Measurements from ENCODE around the gene TREML4.

TREML4 gene

DNA sequence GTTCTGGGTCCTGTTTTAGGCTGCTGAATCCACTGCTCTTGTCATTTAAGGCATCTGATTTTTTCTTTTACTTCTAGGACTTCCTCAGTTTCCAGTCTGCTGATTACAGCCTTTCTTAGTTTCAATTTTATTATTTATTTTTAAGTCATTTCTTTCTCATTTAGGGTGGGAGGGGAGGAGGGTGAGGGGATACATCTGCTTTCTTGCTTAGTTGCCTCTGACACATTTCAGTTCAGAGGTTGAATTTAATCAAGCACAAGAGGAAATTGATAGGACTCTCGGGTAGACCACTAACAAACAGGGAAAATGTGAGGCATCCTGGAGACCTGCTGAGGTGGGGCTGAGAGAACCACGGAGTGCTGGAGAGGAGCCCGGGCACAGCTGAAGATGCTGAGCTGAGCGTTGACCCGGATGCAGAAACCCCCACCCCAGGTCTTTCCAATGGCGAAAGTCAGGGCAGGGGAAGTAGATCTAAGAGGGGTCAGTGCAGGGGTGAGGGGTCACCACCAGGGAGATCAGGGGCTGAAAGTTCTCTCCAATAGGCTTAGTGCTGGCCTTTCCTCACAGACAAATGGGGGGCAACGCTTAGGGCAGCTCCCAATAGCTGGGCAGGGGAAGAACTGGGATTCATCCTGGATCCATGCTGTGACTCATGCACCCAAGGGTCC lies 19.6 kb upstream of the TREML4 start:
- Histone ChIP-seq H3K36me3 (ENCODE audit: control insufficient read depth in 2 of 2, insufficient read depth in 2 of 2, low read length in 2 of 2) (no peaks in the 10 kb centered on the region), H3K9me3 (ENCODE audit: control insufficient read depth in 2 of 2, low read length in 2 of 2) (peaks cover 0 to 4% of the 10 kb centered on the region in 2 donors), H3K9ac (ENCODE audit: low read length in 2 of 2) (no peak overlapping the region), H3K27me3 (ENCODE audit: control insufficient read depth in 1 of 2, insufficient read depth in 2 of 2, low read length in 2 of 2) (peaks cover 0 to 2% of the 10 kb centered on the region in 2 donors), H3K4me1 (ENCODE audit: control insufficient read depth, insufficient read depth, low read length) (no peaks in the 10 kb centered on the region), H3K27ac (ENCODE audit: low read length) (no peak overlapping the region), H3K4me3 (ENCODE audit: low read length in 2 of 2) (no peak overlapping the region)

DNA sequence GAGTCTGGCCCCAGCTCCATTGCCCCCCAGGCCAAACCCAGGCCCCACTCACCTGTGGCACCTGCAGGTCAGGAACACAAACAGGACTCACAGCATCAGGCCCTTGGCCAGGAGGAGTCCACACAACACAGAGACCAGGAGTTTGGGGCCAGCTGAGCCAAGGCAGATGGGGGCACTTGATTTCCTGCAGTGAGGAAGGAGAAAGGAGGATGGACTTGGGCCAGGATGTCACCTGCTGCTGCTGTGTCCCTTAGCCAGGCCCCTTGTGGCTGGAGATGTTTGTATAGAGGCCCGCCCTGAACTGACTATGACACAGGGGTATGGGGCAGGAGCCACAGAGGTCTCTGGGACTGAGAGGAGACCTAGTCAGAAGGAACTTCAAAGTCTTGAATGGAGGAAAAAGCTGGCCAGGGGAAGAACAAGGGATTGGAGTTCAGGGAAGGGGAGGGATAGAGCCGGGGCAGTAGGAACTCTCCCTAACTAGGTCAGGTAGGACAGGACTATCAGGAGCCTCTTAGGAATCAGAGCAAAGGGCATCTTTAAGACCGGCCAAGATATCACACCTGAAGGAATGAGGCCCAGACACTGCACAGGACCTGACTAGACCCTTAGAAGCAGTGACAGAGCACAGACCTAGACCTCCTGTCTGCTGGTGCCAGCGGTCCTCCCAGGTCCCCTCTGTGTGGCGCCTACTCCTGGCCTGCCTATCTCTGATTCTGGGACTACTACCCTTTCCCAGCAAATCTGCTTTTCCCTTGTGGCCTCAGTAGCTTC lies 18.4 kb upstream of the TREML4 start:
- Histone ChIP-seq H3K4me1 (ENCODE audit: control insufficient read depth, insufficient read depth, low read length) (no peaks in the 10 kb centered on the region), H3K27me3 (ENCODE audit: control insufficient read depth in 1 of 2, insufficient read depth in 2 of 2, low read length in 2 of 2) (peaks cover 0 to 3% of the 10 kb centered on the region in 2 donors), H3K9me3 (ENCODE audit: control insufficient read depth in 2 of 2, low read length in 2 of 2) (peaks cover 0 to 6% of the 10 kb centered on the region in 2 donors)

DNA sequence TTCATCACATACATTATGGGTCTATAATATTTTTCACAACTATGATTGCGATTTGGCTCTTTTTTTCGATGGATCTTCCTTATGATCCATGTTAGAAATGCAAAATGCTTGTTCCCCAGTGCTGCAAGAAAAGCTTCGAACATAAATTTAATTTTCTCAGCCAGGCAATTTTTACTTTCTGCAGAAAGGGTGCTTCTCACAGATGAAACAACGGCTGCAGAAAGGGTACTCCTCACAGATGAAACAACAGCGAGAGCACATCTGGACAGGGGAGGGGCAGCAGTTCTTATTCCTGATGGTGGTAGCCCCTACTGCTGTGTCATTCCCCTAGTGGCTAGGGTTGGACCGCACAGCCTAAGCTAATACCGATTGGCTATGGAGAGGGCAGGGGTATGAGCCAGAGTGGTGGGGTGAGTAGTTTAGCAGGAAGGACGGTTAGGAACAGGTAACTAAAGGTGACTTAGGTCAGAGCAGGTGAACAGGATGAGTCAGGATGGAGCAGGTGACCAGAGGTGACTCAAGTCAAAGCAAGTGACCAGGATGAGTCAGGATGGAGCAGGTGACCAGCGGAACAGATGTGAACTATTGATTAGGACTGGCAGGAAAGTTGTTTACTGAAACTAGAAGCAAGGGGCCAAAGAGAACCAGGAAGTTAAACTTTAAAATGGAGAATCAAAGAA lies 13.4 kb upstream of the TREML4 start:
- Histone ChIP-seq H3K27me3 (ENCODE audit: control insufficient read depth in 1 of 2, insufficient read depth in 2 of 2, low read length in 2 of 2) (peaks cover 3 to 4% of the 10 kb centered on the region in 2 donors), H3K27ac (ENCODE audit: low read length) (no peak overlapping the region), H3K9me3 (ENCODE audit: control insufficient read depth in 2 of 2, low read length in 2 of 2) (peaks cover 3% of the 10 kb centered on the region in 2 donors), H3K36me3 (ENCODE audit: control insufficient read depth in 2 of 2, insufficient read depth in 2 of 2, low read length in 2 of 2) (no peaks in the 10 kb centered on the region), H3K4me1 (ENCODE audit: control insufficient read depth, insufficient read depth, low read length) (no peaks in the 10 kb centered on the region), H3K9ac (ENCODE audit: low read length in 2 of 2) (no peak overlapping the region), H3K4me3 (ENCODE audit: low read length in 2 of 2) (no peak overlapping the region)

More for the DNA sequence above, 18.4 kb upstream of the TREML4 start:
- Histone ChIP-seq H3K9ac (ENCODE audit: low read length in 2 of 2) (no peak overlapping the region), H3K4me3 (ENCODE audit: low read length in 2 of 2) (no peak overlapping the region), H3K36me3 (ENCODE audit: control insufficient read depth in 2 of 2, insufficient read depth in 2 of 2, low read length in 2 of 2) (no peaks in the 10 kb centered on the region), H3K27ac (ENCODE audit: low read length) (no peak overlapping the region)

DNA sequence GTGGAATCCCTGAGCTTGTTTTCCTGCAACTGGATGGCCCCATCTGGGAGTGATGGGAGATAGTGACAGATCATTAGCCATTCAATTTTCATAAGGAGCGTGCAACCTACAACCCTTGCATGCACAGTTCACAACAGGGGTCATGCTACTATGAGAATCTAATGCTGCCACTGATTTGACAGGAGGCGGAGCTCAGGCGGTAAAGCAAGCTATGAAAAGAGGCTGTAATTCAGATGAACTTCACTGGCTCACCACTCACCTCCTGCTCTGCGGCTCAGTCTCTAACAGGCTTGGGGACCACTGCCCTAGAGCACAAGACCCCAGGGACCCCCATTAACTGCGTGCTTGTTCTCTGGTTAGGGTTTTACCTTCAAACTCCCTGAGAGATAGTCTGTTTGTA lies 12.4 kb upstream of the TREML4 start:
- H3K36me3 ChIP-seq (ENCODE audit: control insufficient read depth in 2 of 2, insufficient read depth in 2 of 2, low read length in 2 of 2): no peaks in the 10 kb centered on the region
- H3K27ac ChIP-seq (ENCODE audit: low read length): no peak overlapping the region

DNA sequence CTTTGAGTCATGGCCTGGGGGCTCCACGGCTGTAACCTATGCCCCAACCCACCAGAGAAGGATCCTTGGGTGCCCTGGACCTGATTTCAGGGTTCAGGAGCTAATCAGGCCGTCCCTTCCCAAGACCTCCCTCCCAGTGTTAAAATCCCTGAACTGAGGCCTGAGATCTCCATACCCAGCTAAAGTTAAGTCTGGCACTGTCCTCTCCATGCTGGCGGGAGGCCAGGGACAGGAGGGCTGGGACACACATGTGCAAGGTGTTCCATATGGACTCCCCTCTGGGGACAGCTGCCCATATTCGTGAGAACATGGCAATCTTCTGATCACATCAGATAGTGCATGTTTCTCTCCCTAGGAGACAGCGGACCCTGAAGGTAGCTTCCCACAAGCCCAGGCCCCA lies 11.5 kb upstream of the TREML4 start:
- H3K4me1 ChIP-seq (ENCODE audit: control insufficient read depth, insufficient read depth, low read length): no peaks in the 10 kb centered on the region
- no peak overlapping the region for H3K27ac ChIP-seq (ENCODE audit: low read length)
- no peak overlapping the region for H3K9ac ChIP-seq (ENCODE audit: low read length in 2 of 2)
- no peak overlapping the region for H3K4me3 ChIP-seq (ENCODE audit: low read length in 2 of 2)
- H3K9me3 ChIP-seq (ENCODE audit: control insufficient read depth in 2 of 2, low read length in 2 of 2): peaks cover 3 to 8% of the 10 kb centered on the region in 2 donors
- H3K27me3 ChIP-seq (ENCODE audit: control insufficient read depth in 1 of 2, insufficient read depth in 2 of 2, low read length in 2 of 2): peaks cover 2 to 4% of the 10 kb centered on the region in 2 donors
- no peaks in the 10 kb centered on the region for H3K36me3 ChIP-seq (ENCODE audit: control insufficient read depth in 2 of 2, insufficient read depth in 2 of 2, low read length in 2 of 2)

More for the DNA sequence above, 12.4 kb upstream of the TREML4 start:
- H3K9ac ChIP-seq (ENCODE audit: low read length in 2 of 2): no peak overlapping the region
- no peaks in the 10 kb centered on the region for H3K4me1 ChIP-seq (ENCODE audit: control insufficient read depth, insufficient read depth, low read length)
- H3K27me3 ChIP-seq (ENCODE audit: control insufficient read depth in 1 of 2, insufficient read depth in 2 of 2, low read length in 2 of 2): peaks cover 2 to 4% of the 10 kb centered on the region in 2 donors
- H3K9me3 ChIP-seq (ENCODE audit: control insufficient read depth in 2 of 2, low read length in 2 of 2): peaks cover 3% of the 10 kb centered on the region in 2 donors
- no peak overlapping the region for H3K4me3 ChIP-seq (ENCODE audit: low read length in 2 of 2)

DNA sequence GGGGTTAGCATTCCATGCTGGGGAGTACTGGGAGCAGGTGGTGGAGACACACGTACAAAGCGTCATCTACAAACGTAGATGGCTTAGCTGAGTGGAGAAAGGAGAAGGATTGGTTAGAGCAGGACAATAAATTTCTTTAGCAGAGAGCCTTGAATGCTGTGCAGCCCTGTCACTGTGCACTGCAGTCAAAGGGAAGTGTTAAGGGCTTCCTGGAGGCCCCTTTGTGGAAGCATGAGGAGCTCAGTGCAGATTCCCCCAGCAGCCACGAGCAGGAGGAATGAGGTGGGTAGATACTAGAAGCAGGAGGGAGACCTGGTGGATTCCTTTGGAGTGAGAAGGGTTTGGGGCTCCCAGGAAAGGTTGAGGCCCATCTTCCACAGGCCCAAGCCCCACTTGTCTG lies 6.1 kb upstream of the TREML4 start:
- Histone ChIP-seq H3K4me1 (ENCODE audit: control insufficient read depth, insufficient read depth, low read length) (no peaks in the 10 kb centered on the region), H3K27ac (ENCODE audit: low read length) (no peak overlapping the region), H3K4me3 (ENCODE audit: low read length in 2 of 2) (no peak overlapping the region), H3K9ac (ENCODE audit: low read length in 2 of 2) (no peak overlapping the region), H3K27me3 (ENCODE audit: control insufficient read depth in 1 of 2, insufficient read depth in 2 of 2, low read length in 2 of 2) (peaks cover 0 to 8% of the 10 kb centered on the region in 2 donors), H3K36me3 (ENCODE audit: control insufficient read depth in 2 of 2, insufficient read depth in 2 of 2, low read length in 2 of 2) (no peaks in the 10 kb centered on the region), H3K9me3 (ENCODE audit: control insufficient read depth in 2 of 2, low read length in 2 of 2) (peaks cover 0 to 6% of the 10 kb centered on the region in 2 donors)

DNA sequence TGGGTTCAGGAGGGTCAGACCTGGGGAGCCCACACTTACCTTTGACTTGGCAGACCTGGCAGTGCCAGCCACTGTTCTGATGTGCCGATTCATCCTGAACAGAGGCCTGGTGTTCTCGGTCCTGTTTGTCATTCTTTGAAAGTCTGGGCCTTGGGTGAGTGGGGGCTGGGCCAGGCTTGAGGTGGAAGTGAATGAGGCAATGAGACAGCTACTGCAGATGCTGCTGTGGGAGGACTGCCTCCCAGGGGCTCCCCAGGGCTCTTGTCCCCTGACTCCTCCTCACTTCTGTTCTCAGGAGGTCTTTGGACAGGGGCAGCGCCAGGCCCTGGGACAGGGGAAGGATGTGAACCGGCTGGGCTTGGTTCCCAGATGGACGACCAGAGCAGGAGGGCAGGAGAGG lies 5.6 kb upstream of the TREML4 start:
- peaks cover 0 to 6% of the 10 kb centered on the region in 2 donors for H3K9me3 ChIP-seq (ENCODE audit: control insufficient read depth in 2 of 2, low read length in 2 of 2)
- peaks cover 0 to 10% of the 10 kb centered on the region in 2 donors for H3K27me3 ChIP-seq (ENCODE audit: control insufficient read depth in 1 of 2, insufficient read depth in 2 of 2, low read length in 2 of 2)
- no peak overlapping the region for H3K9ac ChIP-seq (ENCODE audit: low read length in 2 of 2)
- no peak overlapping the region for H3K4me3 ChIP-seq (ENCODE audit: low read length in 2 of 2)
- no peaks in the 10 kb centered on the region for H3K36me3 ChIP-seq (ENCODE audit: control insufficient read depth in 2 of 2, insufficient read depth in 2 of 2, low read length in 2 of 2)
- no peaks in the 10 kb centered on the region for H3K4me1 ChIP-seq (ENCODE audit: control insufficient read depth, insufficient read depth, low read length)
- H3K27ac ChIP-seq (ENCODE audit: low read length): no peak overlapping the region

DNA sequence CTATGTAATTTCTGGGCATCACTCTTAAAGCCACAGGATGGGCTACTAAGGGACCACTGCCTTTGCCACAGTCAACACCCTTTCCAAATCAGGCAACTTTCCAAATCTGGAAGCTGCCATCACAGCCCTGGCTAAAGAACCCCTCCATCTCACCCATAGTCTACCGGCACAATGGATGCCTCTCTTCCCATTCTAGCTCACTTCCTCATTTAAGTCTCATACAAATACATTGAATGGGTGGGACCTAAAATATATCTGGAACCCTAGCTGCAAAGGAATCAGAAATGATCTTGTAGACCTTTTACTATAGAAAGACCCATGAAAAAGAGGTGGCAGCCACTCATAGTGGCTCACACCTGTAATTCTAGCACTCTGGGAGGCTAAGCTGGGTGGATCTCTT lies 3.3 kb upstream of the TREML4 start:
- no peak overlapping the region for H3K27ac ChIP-seq (ENCODE audit: low read length)
- H3K27me3 ChIP-seq (ENCODE audit: control insufficient read depth in 1 of 2, insufficient read depth in 2 of 2, low read length in 2 of 2): peaks cover 0 to 19% of the 10 kb centered on the region in 2 donors
- no peaks in the 10 kb centered on the region for H3K36me3 ChIP-seq (ENCODE audit: control insufficient read depth in 2 of 2, insufficient read depth in 2 of 2, low read length in 2 of 2)

DNA sequence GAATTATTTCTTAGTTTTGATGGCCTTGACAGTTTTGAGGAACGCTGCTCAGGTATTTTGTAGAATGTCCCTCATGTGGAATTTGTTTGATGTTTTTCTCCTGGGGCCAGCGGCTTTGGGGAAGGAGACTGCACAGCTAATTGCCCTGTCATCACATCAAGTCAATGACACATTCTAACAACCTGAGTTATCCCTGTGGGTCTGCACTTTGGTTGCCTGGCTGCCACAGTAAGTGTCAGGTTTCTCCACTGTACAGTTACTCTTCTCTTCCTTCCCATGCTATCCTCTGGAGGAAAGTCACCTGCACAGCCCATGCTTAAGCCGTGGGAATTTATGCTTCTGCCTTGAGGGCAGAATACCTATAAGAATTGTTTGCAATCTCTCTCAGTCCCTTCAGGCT lies 1.4 kb upstream of the TREML4 start:
- Histone ChIP-seq H3K9ac (ENCODE audit: low read length in 2 of 2) (no peak overlapping the region), H3K9me3 (ENCODE audit: control insufficient read depth in 2 of 2, low read length in 2 of 2) (no peaks in the 10 kb centered on the region), H3K36me3 (ENCODE audit: control insufficient read depth in 2 of 2, insufficient read depth in 2 of 2, low read length in 2 of 2) (no peaks in the 10 kb centered on the region), H3K4me3 (ENCODE audit: low read length in 2 of 2) (no peak overlapping the region), H3K4me1 (ENCODE audit: control insufficient read depth, insufficient read depth, low read length) (no peaks in the 10 kb centered on the region), H3K27ac (ENCODE audit: low read length) (no peak overlapping the region), H3K27me3 (ENCODE audit: control insufficient read depth in 1 of 2, insufficient read depth in 2 of 2, low read length in 2 of 2) (peaks cover 0 to 20% of the 10 kb centered on the region in 2 donors)

More for the DNA sequence above, 3.3 kb upstream of the TREML4 start:
- Histone ChIP-seq H3K4me1 (ENCODE audit: control insufficient read depth, insufficient read depth, low read length) (no peaks in the 10 kb centered on the region), H3K9ac (ENCODE audit: low read length in 2 of 2) (no peak overlapping the region), H3K9me3 (ENCODE audit: control insufficient read depth in 2 of 2, low read length in 2 of 2) (peaks cover 0 to 6% of the 10 kb centered on the region in 2 donors), H3K4me3 (ENCODE audit: low read length in 2 of 2) (no peak overlapping the region)

DNA sequence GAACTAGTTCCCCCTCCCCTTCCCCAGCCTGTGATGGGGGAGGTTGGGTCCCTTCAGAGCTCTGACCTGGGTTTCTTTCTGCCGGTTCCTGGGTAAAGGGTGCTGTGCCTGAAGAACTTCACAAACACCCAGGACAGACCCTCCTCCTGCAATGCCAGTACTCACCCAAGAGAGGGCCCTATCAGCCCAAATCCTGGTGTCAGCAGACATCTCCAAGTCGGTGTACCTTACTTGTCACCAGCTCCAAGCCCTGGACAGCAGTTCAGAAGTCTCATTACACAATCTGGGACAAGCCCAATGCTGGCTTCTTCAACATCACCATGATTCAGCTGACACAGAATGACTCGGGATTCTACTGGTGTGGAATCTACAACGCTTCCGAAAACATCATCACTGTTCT lies 467 bp downstream of the TREML4 start:
- no peak overlapping the region for H3K9ac ChIP-seq (ENCODE audit: low read length in 2 of 2)
- H3K4me3 ChIP-seq (ENCODE audit: low read length in 2 of 2): no peak overlapping the region
- H3K4me1 ChIP-seq (ENCODE audit: control insufficient read depth, insufficient read depth, low read length): no peaks in the 10 kb centered on the region
- peaks cover 0 to 16% of the 10 kb centered on the region in 2 donors for H3K27me3 ChIP-seq (ENCODE audit: control insufficient read depth in 1 of 2, insufficient read depth in 2 of 2, low read length in 2 of 2)
- no peaks in the 10 kb centered on the region for H3K9me3 ChIP-seq (ENCODE audit: control insufficient read depth in 2 of 2, low read length in 2 of 2)
- no peaks in the 10 kb centered on the region for H3K36me3 ChIP-seq (ENCODE audit: control insufficient read depth in 2 of 2, insufficient read depth in 2 of 2, low read length in 2 of 2)
- no peak overlapping the region for H3K27ac ChIP-seq (ENCODE audit: low read length)

Measured in stomach smooth muscle (tissue), 2 donors.